ENCODE measurements around the gene TTLL7. TPM values are rescaled to one million over a fixed set of nuclear protein-coding genes. Genes with fewer than 3 reads are reported as not detected.

TTLL7 gene
- total RNA-seq, 4 donors from 2014 or later = 8.4 to 21.6 (median 12.0) TPM

GRCh38 chr1:83896299-83896698, 102.6 kb downstream of the TTLL7 start:
- Histone ChIP-seq H3K4me1 (no peaks in the 10 kb centered on the region), H3K4me3 (no peak overlapping the region), H3K9me3 (no peaks in the 10 kb centered on the region), H3K27ac (no peak overlapping the region), H3K27me3 (no peaks in the 10 kb centered on the region), H3K36me3 (no peaks in the 10 kb centered on the region)
- TF ChIP-seq EP300 (IDR thresholded peaks at IDR 0.05) (no peak), CTCF (IDR thresholded peaks at IDR 0.05) (no peak), POLR2A (IDR thresholded peaks at IDR 0.05) (no peak)
- 89 to 91% methylated on average over 6 of the region's 6 CpGs for WGBS, 2 donors
- DNase-seq (ENCODE audit: low spot score in 2 of 2) = no peak

GRCh38 chr1:83889707-83890106, 109.2 kb downstream of the TTLL7 start:
- H3K9me3 ChIP-seq = no peaks in the 10 kb centered on the region
- no peaks in the 10 kb centered on the region for H3K4me1 ChIP-seq
- TF ChIP-seq EP300 (IDR thresholded peaks at IDR 0.05) = no peak
- no peak for TF ChIP-seq CTCF (IDR thresholded peaks at IDR 0.05)
- TF ChIP-seq POLR2A (IDR thresholded peaks at IDR 0.05) = no peak
- H3K27me3 ChIP-seq = no peaks in the 10 kb centered on the region
- no peak overlapping the region for H3K27ac ChIP-seq
- no peak for DNase-seq (ENCODE audit: low spot score in 2 of 2)
- peaks cover 0 to 24% (median 0%) of the 10 kb centered on the region in 3 donors for H3K36me3 ChIP-seq
- no peak overlapping the region for H3K4me3 ChIP-seq
- WGBS, 2 donors = 89 to 90% methylated on average over 2 of the region's 2 CpGs

DNA sequence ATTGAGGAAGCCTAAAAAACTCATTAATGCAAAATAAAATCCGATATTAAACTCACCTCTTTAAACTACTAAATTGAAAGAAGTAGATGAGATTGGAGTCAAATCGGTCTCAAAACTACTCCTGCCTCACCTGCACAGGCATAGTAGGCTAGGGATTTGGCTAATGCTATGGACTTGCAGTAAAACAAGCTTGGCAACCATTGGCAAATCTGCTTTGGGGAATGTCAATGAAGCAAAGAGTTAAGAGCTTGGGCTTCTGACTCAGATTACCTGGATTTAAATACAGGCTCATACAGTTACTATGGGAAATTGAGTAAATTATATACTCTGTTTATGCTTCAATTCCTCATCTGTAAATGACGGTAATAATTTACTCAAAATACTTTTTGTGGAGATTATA, 111.4 kb downstream of the TTLL7 start:
- Histone ChIP-seq H3K27me3 (no peaks in the 10 kb centered on the region), H3K4me3 (no peak overlapping the region), H3K36me3 (peaks cover 0 to 27% (median 0%) of the 10 kb centered on the region in 3 donors), H3K9me3 (no peaks in the 10 kb centered on the region), H3K27ac (no peak overlapping the region), H3K4me1 (no peaks in the 10 kb centered on the region)
- WGBS, 2 donors = 91 to 94% methylated on average over 3 of the region's 3 CpGs
- no peak for TF ChIP-seq CTCF (IDR thresholded peaks at IDR 0.05)
- TF ChIP-seq EP300 (IDR thresholded peaks at IDR 0.05) = no peak
- no peak for TF ChIP-seq POLR2A (IDR thresholded peaks at IDR 0.05)
- no peak for DNase-seq (ENCODE audit: low spot score in 2 of 2)

DNA sequence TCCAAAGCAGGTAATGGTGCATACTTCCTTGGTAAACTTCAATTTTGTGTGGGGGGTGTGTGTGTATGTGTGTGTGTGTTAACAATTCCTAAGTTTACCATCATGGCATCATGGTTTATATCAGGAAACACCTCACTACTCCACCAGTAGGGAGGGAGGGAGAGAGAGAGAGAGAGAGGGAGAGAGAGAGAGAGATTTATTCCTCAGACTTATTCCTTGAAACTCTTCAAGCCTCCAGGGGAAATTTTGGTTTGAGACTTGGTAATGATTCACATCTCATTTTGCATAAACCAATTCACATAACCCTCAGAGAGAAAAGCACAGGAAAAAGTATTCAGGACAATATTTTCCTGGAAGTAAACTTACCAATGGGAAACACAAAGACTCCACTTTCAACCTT, 115.0 kb downstream of the TTLL7 start:
- DNase-seq (ENCODE audit: low spot score in 2 of 2) = no peak
- Histone ChIP-seq H3K4me3 (no peak overlapping the region), H3K4me1 (no peaks in the 10 kb centered on the region), H3K27me3 (no peaks in the 10 kb centered on the region), H3K27ac (no peak overlapping the region), H3K36me3 (peaks cover 0 to 16% (median 0%) of the 10 kb centered on the region in 3 donors), H3K9me3 (no peaks in the 10 kb centered on the region)
- TF ChIP-seq CTCF (IDR thresholded peaks at IDR 0.05) (no peak), POLR2A (IDR thresholded peaks at IDR 0.05) (no peak), EP300 (IDR thresholded peaks at IDR 0.05) (no peak)

DNA sequence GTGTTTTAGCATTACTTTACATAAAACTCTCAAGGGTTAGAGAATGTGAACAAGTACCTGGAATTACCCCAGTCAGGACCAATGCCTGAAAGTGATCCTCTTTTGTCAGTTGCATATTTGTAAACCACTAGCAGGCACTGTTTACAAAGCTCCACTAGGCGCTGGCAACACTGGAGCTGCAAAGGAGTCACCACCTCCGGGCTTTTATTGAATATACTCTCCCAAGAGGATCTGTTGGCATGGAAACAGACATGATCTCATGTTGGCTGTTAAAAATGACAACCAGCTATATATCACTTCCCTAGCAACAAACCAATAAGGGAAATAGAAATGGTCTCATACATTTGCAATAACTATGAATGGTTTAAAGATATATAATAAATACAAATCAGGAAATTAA, 116.0 kb downstream of the TTLL7 start:
- Histone ChIP-seq H3K27ac (no peak overlapping the region), H3K27me3 (no peaks in the 10 kb centered on the region), H3K4me1 (no peaks in the 10 kb centered on the region), H3K36me3 (peaks cover 0 to 10% (median 0%) of the 10 kb centered on the region in 3 donors), H3K9me3 (no peaks in the 10 kb centered on the region), H3K4me3 (no peak overlapping the region)
- TF ChIP-seq POLR2A (IDR thresholded peaks at IDR 0.05) (no peak), CTCF (IDR thresholded peaks at IDR 0.05) (no peak), EP300 (IDR thresholded peaks at IDR 0.05) (no peak)
- 32 to 33% methylated on average over 2 of the region's 2 CpGs for WGBS, 2 donors
- no peak for DNase-seq (ENCODE audit: low spot score in 2 of 2)

Data from tibial nerve (tissue), 4 donors.